NCI-H1694 treated with DMSO at 0.1 percent for 48 hours (cell line): Measurements from ENCODE around the gene EPHA3.

Experiments
- DNase-seq: peaks from one replicate; lab custom pipeline; 2025; lab: John Stamatoyannopoulos, UW

The EPHA3 gene

DNA sequence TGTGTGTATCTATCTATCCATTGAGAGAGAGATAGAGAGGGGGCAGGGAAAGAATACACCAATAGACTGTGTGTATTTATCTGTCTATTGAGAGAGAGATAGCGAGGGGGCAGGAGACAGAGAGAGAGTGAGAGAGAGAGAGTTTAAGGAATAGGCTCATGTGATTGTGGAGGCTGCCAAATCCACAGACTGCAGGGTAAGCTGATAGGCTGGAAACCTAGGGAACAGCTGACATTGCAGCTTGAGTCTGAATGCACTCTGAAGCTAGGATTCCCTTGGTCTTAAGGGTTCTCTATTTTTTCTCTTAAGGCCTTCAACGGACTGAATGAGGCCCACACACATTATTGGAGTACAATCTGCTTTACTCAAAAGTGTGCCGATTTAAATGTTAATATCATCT, 255.8 kb downstream of the EPHA3 start:
- DNase-seq, result no peak

DNA sequence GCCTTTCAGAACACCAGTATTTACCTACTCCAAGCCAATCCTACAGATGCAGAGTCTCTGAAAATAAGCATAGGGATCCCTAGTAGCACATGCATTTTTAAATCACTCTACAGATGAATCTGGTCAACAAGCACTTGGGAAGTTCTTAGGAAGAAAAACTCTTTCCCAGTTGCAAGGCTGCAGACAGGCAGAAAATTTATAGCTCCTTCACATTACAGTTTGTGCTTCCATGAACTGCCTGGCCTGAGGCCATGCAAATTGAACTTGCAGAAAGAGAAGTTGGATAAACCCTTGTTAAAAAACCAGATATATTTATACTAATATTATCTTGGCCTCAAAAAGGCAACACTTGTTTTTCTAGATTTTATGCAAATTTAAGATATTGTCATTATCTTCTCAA, 256.9 kb downstream of the EPHA3 start:
- DNase-seq, result no peak

DNA sequence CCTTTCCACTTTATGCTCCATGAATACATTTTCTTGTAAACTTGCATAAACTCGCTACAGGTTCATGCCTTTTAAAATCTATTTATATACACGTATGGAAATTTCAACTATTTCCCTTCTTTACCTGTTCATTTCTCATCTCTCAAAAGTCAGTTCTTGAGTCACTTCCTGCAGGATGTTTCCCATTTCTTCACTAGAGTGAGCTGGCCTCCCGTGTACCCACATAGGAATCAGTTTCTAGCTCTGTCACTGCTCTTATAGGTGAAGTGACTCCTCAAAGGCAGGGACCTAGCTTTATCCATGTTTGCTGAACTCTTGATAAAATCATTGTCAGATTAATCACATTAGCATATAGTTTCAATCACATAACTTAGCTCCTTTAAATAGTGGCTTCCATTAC, 259.7 kb downstream of the EPHA3 start:
- no peak for DNase-seq

DNA sequence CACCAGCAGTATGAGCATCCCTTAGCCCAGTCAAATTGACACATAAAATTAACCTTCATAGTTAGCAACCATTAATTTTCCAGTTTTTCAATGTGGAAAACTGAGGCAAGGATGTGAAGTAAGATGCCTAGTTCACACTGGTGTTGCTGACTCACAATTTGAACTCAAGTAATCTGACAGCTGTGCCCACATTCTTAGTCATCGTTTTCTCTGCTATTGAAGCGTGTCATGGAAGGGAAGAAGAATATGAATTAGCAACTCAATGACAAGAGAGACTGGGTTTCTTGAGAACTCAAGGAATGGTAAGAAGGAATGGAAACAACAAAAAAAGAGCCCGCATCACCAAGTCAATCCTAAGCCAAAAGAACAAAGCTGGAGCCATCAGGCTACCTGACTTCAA, 261.4 kb downstream of the EPHA3 start:
- DNase-seq, result no peak

DNA sequence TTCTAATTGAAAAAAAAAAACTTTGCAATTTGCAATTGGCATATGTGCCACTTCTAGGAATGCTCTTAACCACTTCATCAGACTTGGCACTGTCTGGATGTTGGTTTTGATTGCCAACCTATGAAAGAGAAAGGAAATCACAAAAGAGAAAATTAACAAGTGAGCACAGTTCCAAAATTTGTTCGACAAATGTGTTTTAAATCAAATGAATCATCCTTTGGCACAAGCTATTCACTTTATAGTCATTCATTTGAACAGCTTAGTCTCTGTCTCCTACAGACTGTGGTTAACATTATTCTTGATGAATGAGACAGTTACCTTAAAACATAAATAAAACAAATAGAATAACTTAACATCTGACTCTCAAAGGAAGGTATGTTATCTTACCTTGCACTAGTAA, 265.0 kb downstream of the EPHA3 start:
- no peak for DNase-seq

DNA sequence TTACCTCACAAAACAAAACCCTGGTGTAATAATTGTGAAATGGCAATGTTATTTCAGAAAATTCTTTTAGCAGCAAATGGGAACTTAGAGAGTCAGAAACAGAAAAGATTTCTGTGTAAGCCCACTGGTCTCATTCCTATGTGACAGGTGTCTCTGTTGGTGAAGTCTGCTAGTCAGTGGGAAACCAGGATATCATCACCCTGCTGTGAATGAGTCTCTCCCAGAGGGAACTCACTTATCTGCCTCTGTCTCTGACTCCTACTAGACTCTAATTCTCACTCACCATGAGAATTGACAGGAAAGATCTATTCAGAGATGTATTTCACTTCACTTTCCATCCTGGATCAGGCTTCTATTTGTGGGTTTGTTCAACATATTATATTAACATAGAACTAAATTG, 266.0 kb downstream of the EPHA3 start:
- no peak for DNase-seq

DNA sequence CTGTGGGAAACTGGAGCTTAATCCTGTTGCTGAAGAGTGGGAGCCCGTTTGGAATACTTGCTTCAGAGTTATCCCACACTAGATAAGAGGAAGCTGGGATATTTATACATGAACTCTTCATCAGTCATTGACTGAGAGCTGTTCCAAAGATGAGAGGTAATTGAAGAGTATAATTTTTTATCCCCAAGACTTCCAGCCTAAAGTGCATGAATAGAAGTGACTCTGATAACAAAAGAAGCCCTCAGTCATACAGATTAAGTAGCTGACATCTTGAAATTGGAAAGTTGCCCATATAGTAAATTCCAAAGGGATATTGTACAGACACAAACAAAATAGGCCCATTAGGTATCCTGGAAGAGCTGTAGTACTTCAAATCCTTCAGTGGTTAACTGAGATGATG, 268.0 kb downstream of the EPHA3 start:
- no peak for DNase-seq

DNA sequence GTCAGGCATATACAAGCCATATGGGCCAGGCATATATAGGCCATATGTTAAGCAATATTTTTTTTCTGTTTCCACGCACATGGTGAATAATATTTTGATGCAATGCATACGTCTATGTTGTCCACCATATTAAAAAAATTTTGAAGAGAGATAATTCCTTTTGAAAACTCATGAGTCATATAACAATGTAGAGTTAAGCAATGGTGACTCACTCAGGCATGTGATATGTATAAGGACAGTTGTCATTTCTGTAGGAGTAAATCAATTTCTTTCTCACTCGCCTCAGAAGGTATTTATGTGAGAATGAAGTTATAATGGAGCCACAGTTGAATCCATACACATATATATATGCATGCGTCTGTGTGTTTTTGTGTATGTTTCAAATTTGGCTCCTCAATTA, 272.6 kb downstream of the EPHA3 start:
- DNase-seq, result no peak

DNA sequence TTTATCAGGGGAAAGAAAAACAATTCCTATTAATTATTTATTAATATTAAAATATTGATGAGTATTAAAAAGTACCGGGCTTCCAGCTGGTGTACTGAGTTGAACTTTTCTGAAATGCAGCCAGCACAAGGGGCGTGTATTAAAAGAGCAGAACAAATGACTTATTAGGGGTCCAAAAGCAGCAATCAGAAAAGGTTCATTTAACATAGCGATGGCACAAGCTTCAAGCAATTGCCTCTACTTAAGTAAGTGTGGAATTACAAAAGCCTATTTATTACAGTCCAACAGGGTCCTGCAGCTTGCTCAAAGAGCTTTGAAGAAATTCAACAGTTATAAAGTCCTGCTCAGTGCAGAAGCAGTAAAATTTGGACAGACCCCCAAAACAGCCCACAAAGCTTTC, 285.6 kb downstream of the EPHA3 start:
- DNase-seq, result no peak

DNA sequence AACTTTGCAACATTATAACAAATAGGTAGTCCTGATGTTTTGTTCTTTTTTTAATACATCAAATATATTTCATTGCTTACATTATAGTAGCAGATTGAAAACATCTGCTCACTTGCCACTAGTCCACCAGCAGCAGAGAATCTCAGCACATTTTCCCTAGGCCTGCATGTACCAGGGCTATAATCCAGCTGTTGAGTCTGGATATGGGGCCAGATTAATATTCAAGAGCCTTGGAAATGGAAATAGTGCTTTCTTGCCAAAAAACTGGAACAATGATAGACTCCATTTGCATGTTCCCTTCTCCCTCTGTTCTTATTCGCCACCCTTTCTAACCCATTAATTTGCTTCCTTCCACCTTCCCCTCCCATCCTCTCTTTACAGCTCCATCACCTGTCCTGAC, 288.0 kb downstream of the EPHA3 start:
- DNase-seq, result no peak

DNA sequence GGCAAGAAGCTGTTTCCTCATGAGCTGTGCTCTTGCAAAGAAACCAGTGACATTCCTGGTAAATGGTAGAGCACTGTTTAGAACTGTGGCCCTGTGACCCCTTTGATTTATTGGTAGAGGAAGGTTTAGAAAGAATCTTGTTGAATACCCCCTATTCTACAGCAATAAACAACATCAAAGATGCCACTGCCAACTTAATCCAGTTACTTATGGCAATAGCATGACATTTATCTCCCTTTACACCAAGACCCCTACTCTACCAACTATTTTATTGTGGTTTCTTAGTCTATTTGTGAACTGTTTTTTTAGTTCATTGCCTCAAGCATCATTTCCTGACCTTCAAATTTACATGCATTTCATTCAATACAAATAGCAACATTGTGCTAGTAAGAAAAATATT, 288.6 kb downstream of the EPHA3 start:
- DNase-seq, result no peak

DNA sequence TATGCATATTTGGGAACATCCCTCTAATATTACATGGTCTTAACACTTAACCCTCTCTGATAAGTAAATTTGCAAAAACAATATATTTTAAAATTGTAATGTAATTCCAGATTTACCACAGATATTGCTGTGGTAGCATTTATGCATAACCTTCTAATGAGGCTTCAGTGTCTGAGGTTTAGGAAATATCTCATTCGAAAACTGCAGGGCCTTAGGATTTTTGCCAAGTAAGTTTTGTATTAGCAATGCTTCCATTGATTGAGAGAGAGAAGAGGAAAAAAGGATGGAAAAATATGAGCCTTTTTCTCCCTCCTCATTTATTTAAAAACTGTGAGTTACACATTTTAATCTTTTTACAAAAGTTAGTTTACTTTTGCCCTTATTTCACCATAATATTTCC, 294.6 kb downstream of the EPHA3 start:
- no peak for DNase-seq

DNA sequence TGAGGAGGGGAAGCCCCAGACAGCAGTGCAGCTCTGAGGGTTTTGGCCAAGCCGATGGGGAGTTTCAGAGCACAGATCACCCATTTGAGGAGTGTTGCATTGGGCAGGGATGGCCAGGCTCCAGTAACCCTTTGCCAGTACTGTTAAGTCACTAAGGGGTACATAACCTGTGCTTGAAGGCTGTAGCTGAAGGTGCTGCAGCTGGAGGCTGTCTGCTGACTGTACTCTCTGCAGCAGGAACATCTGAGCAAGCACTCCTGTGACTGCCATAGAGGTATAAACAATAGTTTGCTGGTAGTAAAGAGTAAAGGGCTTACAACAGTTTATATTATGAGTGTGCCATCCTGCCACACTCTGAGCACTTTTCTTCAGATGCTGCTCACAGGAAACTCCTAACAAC, 297.8 kb downstream of the EPHA3 start:
- DNase-seq, result no peak

DNA sequence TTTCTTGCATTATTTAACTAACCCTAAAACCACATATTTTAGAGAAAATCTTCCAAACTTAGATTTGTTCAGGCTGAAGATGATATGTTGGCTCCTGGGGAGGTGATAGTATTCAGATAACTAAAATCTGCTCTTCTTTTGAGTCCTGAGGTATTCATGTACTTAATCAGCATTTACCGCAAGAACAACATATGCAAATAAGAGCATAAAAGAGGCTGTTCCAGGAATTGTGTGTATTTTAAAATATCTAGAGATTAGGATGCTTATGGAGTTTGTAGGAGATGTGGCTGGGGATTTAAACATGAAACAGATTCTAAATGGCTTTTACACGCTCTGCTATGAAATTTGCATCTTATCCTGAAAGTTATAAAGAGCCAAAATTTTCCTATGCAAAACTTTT, 298.2 kb downstream of the EPHA3 start:
- no peak for DNase-seq

DNA sequence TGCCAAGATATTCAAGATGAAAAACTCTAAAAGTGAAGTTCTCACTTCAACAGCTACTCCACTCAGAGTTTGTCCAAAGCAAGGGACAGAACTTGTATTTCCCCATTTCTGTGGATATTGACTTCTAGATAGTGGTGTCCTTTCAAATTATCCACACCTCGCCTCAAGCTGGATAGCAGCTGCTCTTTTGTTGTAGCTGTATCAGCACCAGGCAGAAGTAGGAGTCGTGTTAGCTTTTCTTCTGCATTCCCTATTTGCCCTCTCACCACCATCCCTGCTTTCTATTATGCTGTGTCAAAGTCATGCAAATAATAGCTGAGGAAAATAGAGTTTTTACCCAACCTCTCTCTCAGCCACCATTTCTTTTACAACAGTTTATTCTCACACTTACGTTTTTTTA, 303.8 kb downstream of the EPHA3 start:
- no peak for DNase-seq

DNA sequence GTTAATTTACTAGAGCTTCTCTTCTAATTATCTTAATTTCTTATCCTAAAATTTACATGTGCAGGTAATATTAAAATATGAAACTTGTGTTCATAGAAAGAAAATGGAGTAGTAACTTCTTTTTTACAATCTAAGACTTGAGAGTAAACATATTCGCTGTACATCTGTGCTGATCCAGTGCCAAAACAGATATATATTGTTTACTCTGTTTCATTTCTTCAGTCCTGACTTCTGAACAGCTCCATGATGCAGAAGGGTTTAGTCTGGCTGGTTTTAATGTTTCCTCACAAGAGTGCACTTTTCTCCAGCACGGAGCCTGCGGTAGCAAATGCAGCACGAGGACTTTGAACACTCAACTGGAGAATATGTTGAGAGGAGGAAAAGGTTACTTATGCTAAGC, 306.8 kb downstream of the EPHA3 start:
- no peak for DNase-seq

DNA sequence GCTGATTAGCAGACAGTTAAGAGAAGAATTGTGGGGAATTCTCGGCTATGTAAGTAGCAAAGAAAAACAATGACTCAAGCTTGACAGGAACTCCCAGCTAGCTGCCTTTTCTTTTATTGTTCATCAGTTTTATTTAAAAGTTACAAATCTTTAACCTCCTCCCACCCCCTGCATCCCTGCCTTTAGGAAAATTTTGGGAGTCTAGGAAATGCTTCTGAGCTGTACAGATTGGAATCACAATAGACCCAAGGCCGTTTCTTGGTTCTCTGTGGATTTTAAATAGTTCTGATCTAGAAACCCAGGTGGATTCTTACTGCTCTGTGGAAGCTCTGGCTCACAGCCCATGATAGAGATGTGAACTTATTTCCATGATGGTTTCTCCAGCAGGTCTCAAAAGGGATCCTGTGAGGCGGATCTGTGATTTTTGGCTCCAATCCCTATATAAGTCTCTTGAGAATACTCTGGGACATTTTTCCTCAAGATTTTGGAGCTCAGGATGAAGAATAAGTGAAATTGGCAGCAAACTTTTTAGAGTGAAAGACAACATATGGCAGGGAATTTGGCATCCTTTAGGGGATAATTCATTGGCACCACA, 312.3 kb downstream of the EPHA3 start:
- DNase-seq, result no peak

DNA sequence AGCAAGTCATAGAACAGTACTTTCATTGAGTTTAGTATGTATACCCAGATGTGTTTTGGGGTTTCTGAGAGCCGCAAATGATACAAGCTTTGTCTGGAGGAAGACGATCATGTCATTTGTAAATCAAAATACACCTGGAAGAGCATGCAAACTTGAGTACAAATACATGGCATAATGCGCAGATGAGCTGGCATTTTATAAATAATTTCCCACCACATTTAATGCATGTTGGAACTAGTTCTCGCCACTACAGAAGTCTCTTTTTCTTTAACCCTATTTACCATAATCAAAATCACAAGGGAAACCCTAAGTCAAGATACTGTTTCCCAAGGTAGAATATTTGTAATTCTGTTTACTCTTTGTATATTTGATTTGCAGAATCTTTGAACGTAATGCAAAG, 318.6 kb downstream of the EPHA3 start:
- DNase-seq, result no peak

DNA sequence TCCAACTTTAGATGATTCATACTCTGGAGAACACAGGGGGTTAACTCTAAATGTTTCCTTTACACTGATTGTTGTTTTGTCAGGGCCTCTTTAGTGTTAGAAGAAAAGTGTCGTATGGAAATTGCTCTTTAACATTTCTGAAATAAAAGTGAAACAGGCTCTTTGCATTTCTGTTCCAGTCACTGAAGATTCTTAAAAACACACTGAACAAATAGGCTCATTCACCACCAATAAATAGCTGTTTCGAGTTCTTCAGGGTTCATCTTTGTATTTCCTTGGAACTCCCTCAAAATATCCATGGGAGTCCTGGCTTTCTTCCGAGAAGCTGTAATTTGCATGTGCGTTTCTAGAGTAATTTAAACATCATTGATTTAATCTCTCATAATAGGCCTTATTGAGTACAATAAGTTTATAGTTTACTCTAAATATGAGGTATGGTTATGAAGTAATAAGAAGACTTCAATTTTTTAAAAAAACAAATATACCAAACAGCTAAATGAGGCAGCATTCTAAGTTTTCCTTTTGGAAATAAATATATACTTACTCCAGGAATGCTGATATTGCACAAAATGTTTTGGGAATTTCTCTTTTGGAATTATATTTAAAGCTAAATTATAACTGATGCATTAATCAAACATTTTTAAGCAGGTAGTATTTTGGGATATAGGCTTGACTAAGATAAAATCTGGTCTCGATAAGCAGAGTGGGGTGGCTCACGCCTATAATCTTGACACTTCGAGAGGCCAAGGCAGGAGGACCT, 327.4 kb downstream of the EPHA3 start:
- no peak for DNase-seq

DNA sequence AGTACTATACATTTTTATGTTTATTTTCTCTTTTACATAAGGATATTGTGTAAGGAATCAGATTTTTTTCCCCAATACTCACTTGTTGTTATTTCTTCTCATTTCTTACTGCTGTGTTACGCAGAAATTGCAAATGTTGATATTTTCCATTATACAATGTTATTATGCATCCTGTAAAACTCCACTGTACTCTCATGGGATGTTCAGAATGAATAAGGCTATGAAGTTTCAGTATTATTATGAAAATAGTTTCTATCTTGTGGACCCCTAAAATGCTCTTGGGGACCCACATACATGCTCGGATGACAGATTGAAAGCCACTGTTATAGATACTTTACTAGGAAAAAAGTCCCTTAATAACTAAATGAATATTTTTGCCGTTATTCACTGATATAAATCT, 329.4 kb downstream of the EPHA3 start:
- no peak for DNase-seq

DNA sequence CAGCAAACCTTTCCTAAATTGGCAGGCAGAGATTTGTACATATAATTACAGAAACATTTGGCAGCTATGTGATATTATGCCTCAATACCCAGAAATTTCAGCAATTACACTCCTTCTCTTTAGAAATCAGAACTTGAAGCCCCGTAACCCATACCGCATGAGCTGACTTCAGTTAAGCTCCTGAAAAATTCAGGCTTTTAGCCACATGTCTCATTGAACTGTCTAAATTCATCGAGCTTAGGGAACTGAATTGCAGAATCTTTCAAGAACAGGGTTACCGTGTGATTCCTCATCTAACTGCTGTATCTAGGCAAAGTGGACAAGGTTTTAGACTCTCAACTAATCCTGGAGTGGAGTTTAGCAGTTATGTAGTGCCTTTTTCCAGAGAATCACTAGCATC, 333.0 kb downstream of the EPHA3 start:
- no peak for DNase-seq

DNA sequence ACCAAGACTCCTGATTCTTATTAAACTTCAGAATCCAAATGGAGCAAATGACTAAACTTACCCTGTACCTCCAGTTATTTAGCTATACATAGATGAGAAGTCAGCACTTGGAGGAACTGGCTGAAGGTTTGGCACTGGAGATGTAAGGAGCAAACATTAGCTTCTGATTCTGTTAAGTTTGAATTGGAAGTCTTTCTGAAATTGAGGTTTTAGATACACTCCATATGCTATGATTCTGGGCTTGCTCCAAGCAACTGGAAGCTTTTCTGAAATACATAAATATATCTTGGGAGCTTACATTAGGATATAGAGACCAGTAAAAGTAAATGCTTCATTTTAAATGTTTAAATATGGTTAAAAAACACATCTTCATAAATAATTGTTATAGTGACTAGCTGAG, 333.7 kb downstream of the EPHA3 start:
- no peak for DNase-seq

DNA sequence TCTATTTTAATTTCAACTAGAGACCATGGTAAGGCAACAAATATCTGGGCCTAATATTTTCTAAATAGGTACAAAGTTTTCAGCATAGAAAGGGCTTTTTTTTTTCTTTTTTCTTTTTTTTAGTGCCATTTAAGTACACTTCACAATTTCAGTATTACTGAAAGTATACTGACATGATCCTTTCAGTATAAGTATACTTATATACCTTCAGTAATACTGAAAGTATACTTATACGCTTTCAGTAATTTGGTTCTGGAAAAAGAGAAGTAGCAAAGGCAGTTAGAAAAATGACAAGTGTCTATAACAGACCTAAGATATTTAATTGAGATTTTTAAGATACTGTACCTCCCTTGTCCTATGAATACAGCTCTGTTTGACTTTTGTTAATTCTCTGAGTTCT, 339.2 kb downstream of the EPHA3 start:
- no peak for DNase-seq

DNA sequence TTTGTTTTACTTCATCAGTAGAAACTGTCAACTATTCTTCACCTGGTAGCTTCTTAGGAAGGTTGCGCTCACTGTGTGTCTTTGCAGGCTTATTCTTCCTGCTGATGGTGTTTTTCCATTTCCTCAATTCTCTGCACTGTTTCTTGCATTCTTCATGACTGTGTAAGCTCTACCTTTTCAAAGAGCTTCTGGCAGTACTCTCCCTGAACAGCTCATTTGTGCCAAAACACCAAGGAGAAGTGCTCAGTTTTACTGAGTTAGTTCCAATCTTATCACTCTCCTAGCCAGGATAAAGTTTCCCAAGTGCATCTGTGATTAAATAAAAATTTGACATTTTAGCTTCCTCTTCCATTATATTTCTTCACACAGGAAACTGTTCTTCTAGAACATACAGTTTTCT, 339.8 kb downstream of the EPHA3 start:
- DNase-seq, result no peak
